RPMI7951 (cell line): ENCODE results near the gene MPDZ. TPM values are rescaled to one million over a fixed set of nuclear protein-coding genes. Genes with fewer than 3 reads are reported as not detected.

ENCODE experiments used
- DNase-seq: peaks from one replicate; pipeline ENCODE4 v3.0.0-alpha.2; 2012; ENCODE audit warnings: low read depth
- total RNA-seq: library from RNA; depleted of rRNA; stranded (reverse); fragments of >200 nt; shearing (Covaris generic); gene quantifications from 2 replicates; pipeline ENCODE4 v1.2.3, GENCODE V29; 2014

Gene MPDZ
- total RNA-seq, 1 experiment from 2014 or later, result 17.3 TPM

GRCh38 chr9:13137426-13137825 is 142.1 kb downstream of the MPDZ start:
- DNase-seq, result no peak

DNA sequence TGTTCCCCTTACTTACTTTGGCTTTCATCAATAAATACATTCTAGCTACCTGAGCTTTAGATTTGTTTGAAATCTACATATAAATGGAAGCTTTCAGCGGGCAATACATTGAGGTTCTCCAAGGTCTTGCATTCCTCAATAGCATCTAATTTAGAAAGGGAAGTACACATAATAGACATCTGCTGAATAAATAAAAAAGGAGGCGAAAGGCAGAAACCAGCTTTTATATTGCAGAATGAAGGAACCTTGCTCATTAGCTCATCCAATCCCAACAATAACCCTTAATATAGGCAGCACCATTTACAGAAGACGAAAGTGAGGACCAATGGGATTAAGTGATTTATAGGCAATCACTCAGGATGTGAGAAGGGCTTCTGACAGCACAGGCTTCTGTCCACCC is 147.5 kb downstream of the MPDZ start:
- DNase-seq, result no peak

- no peak for DNase-seq
Observed at GRCh38 chr9:13131416-13131815, 148.1 kb downstream of the MPDZ start.

GRCh38 chr9:13128266-13128860 is 151.1 kb downstream of the MPDZ start:
- no peak for DNase-seq

DNA sequence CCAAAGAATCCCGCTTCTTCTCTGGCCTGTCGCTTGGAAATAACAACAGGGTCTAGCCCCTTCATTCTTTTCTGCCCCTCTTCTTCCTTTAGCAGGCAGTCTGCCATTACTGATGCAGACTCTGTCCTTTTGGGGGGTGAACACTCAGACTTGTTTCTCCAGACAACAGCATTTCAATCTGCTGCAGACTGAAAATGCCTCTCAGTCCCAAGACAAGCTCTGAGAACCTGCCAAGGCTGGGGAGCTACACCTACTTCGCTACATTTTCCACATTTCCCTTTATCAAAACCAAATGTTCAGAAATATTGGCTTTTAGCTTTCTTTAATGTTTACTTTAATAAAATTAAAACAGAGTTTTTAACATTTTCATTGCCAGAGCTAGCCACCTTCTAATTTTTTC is 152.4 kb downstream of the MPDZ start:
- DNase-seq, result no peak

DNA sequence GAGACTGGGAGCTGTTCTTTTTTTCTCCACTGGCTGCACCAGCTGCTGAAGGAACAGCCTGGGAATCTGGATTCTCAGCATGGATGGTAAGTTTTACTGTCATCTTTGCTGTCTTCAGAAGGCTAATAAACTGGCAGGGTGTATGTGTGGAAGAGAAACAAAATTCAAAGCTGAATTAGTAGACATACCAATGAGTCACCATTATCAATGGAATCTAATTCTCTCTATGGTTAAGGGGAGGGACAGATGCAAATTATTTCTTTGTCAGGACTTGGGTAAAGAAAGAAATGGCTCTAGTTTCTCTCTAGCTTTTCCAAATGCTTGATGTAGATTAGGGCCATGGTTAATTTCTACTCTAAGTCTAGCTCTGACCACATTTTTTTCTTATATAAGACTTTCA is 154.2 kb downstream of the MPDZ start:
- DNase-seq, result no peak

- no peak for DNase-seq
Observed at GRCh38 chr9:13122756-13123369, 156.6 kb downstream of the MPDZ start.

- no peak for DNase-seq
Observed at GRCh38 chr9:13118313-13118712, 161.2 kb downstream of the MPDZ start.

GRCh38 chr9:13116292-13116691 is 163.2 kb downstream of the MPDZ start:
- DNase-seq, result no peak

- no peak for DNase-seq
Observed at GRCh38 chr9:13113751-13114150, 165.7 kb downstream of the MPDZ start.

- DNase-seq, result peak; percentile 1
Observed at GRCh38 chr9:13113216-13113615, 166.3 kb downstream of the MPDZ start.

DNA sequence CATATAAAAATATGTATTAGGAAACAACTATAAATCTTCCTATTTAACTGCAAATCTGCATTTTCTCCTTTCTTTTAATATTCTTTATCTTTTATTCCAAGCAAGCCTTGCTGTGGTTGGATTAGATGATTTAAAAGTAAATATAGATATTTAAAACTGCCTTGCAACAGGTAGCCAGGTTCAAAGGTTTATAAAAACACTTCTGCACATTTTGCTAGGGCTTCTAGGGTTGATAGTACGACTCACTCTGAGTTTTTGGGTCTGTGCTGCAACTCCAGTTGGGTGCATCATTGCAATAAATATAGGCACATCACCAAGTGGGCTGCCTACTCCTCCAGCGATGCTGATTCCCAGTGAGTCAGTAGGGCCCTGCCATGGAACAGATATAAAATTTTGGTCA is 167.7 kb downstream of the MPDZ start:
- no peak for DNase-seq

GRCh38 chr9:13110766-13111417 is 168.6 kb downstream of the MPDZ start:
- no peak for DNase-seq

- DNase-seq, result no peak
Observed at GRCh38 chr9:13109781-13110180, 169.7 kb downstream of the MPDZ start.

DNA sequence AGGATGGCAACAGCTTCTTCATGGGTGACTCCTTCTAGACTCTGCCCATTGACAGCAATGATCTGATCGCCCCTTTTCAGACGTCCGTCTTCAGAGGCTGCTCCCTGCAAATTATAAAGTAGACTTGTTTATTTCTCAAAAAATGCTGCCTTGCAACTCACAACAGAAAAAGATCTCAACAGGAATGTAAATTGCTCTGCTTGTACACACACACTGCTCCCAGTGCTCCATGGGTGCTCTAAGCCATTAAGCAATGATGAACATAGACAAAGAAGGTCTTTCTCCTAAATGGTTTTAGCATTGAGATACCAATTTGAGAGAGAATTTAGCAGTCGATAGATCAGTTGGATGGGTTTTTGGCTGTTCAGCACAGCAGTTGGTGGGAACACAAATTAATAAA is 172.5 kb downstream of the MPDZ start:
- DNase-seq, result no peak

GRCh38 chr9:13100914-13101572 is 178.4 kb downstream of the MPDZ start:
- no peak for DNase-seq

DNA sequence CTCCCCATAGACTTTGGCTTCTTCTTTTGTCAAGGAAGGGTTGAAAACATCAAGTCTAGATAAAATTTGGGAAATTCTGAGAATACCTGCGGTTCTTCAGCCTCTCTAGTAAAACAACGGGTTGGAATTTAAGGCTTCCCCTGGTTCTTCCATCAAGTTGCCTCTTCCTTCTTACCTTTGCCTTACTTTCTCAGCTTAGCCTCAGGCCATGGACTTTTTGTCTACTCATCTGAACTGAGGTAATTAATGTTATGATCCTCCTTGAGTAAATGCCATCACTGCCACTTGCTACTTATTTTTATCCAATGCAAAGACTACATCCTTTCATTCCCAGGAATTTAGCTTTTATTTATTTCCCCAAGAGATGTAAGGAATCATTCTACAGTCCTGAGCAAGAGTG is 184.4 kb downstream of the MPDZ start:
- no peak for DNase-seq

- DNase-seq, result no peak
Observed at GRCh38 chr9:13090628-13091027, 188.9 kb downstream of the MPDZ start.

DNA sequence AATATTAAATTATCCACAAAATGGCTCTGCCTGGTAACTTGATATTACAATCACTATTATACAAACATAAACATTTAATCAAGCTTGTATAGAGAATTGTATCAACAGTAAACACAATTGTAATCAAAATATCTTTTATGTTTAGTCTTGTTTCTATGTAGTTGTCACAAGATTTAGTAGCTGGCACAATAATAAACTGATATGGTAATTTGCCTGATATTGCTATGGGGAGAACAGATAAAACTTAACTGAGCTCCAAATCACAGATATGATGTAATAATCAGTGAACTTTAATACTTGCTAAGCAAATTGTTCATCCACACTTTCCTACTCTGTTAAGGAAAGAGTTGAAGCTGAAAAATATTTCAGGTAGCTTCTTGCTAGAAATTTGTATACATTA is 189.8 kb downstream of the MPDZ start:
- DNase-seq, result no peak

DNA sequence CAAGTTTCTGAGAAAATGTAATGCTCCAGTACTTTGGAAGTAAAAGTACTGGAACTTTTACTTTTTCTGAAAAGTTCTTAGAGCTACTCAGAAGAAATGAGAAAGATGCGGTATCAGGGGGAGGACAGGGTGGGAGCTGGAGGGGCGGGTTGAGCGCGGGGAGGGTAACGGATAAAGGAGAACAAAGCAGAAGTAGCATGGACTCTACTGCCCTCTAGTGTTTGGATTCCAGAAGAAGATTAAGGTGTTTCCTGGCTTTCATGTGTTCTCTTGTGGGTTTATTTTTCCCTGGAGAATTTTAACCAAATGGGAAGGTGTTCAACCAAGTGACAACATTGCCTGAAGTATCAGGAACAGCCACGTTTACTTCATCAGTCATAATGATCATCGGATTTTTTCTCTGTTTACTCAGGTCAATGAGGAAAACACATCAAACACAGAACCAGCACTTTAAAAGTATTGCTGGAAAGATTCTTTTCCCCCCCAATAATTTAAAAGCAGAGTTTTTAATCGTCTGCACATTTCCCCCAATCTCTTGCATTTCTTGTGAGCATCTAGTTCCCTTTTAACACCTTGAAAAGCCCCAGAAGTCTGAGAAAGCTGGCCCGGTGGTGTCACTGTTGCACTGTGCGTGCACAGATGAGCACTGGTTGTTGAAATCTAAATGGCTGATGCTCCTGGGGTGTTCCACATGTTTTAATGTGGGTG is 190.6 kb downstream of the MPDZ start:
- DNase-seq, result peak; percentile 50

GRCh38 chr9:13083963-13084528 is 195.4 kb downstream of the MPDZ start:
- DNase-seq, result peak; percentile 18

GRCh38 chr9:13083366-13083765 is 196.1 kb downstream of the MPDZ start:
- DNase-seq, result no peak
